ENCODE measurements around the gene FLNA. TPM values are rescaled to one million over a fixed set of nuclear protein-coding genes. Genes with fewer than 3 reads are reported as not detected.

Gene FLNA
- total RNA-seq, 1 donor from 2014 or later: 2,809 TPM

DNA sequence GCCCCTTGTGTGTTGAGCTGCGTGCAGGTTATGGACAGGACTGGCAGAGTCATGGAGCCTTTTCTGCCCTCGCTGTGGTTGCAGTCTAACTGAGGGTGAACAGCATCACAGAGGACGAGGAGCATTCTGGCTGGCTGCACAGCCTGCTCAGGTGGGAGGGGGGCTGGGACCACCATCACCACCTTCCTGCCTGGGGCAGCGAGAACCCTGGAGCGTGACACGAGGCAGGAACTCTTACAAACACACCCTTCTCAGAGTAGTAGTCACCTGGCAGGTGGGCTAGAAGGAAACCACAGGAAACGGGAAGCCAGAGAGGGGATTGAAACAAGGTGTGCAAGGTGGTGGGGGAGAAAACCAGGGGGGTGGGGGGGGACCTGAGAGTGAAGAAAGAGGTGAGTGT is 53.3 kb downstream of the FLNA start:
- TF ChIP-seq, protein P1, sequence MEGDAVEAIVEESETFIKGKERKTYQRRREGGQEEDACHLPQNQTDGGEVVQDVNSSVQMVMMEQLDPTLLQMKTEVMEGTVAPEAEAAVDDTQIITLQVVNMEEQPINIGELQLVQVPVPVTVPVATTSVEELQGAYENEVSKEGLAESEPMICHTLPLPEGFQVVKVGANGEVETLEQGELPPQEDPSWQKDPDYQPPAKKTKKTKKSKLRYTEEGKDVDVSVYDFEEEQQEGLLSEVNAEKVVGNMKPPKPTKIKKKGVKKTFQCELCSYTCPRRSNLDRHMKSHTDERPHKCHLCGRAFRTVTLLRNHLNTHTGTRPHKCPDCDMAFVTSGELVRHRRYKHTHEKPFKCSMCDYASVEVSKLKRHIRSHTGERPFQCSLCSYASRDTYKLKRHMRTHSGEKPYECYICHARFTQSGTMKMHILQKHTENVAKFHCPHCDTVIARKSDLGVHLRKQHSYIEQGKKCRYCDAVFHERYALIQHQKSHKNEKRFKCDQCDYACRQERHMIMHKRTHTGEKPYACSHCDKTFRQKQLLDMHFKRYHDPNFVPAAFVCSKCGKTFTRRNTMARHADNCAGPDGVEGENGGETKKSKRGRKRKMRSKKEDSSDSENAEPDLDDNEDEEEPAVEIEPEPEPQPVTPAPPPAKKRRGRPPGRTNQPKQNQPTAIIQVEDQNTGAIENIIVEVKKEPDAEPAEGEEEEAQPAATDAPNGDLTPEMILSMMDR (IDR thresholded peaks at IDR 0.05; ENCODE audit: insufficient read depth, low read depth, low read length): no peak
- TF ChIP-seq EZH2 (IDR thresholded peaks at IDR 0.05; ENCODE audit: insufficient read depth, low read length): no peak
- no peaks in the 10 kb centered on the region for H3K36me3 Mint-ChIP-seq (ENCODE audit: low read depth, unreplicated experiment)
- peaks cover 26% of the 10 kb centered on the region for H3K27me3 Mint-ChIP-seq (ENCODE audit: low read depth, unreplicated experiment)
- no peaks in the 10 kb centered on the region for H3K4me1 Mint-ChIP-seq (ENCODE audit: low read depth, unreplicated experiment)
- Histone ChIP-seq H2AFZ (ENCODE audit: low read depth, low read length) (no peak overlapping the region), H3K27me3 (ENCODE audit: insufficient read depth, low read length) (peaks cover 19% of the 10 kb centered on the region), H3K9me3 (ENCODE audit: insufficient read depth, low read depth, low read length) (no peaks in the 10 kb centered on the region), H3K4me2 (ENCODE audit: low read length) (no peak overlapping the region), H3K4me3 (ENCODE audit: insufficient read depth, low read depth, low read length) (no peak overlapping the region), H3K27ac (ENCODE audit: low read depth, low read length) (no peak overlapping the region), H3K4me1 (ENCODE audit: insufficient read depth, low read length) (peaks cover 4% of the 10 kb centered on the region), H3K9ac (ENCODE audit: low read length) (no peak overlapping the region), H3K36me3 (ENCODE audit: insufficient read depth, low read length) (no peaks in the 10 kb centered on the region), H4K20me1 (ENCODE audit: insufficient read depth, low read length) (no peaks in the 10 kb centered on the region), H3K79me2 (ENCODE audit: insufficient read depth, low read length) (no peaks in the 10 kb centered on the region)
- DNase-seq (ENCODE audit: low read depth): no peak
- FAIRE-seq: peak; percentile 89
- H3K27ac Mint-ChIP-seq (ENCODE audit: unreplicated experiment): no peak overlapping the region
- H3K9me3 Mint-ChIP-seq (ENCODE audit: unreplicated experiment): no peaks in the 10 kb centered on the region
- H3K4me3 Mint-ChIP-seq (ENCODE audit: unreplicated experiment): no peak overlapping the region

- H3K79me2 ChIP-seq (ENCODE audit: insufficient read depth, low read length): no peaks in the 10 kb centered on the region
- no peak overlapping the region for H3K27ac Mint-ChIP-seq (ENCODE audit: unreplicated experiment)
- no peaks in the 10 kb centered on the region for H3K36me3 Mint-ChIP-seq (ENCODE audit: low read depth, unreplicated experiment)
- H3K27ac ChIP-seq (ENCODE audit: low read depth, low read length): no peak overlapping the region
- no peak overlapping the region for H3K4me2 ChIP-seq (ENCODE audit: low read length)
- DNase-seq (ENCODE audit: low read depth) (no peak), FAIRE-seq (no peak)
- no peaks in the 10 kb centered on the region for H3K9me3 ChIP-seq (ENCODE audit: insufficient read depth, low read depth, low read length)
- H3K4me1 Mint-ChIP-seq (ENCODE audit: low read depth, unreplicated experiment): no peaks in the 10 kb centered on the region
- H3K9me3 Mint-ChIP-seq (ENCODE audit: unreplicated experiment): no peaks in the 10 kb centered on the region
- H3K4me3 Mint-ChIP-seq (ENCODE audit: unreplicated experiment): no peak overlapping the region
- H3K9ac ChIP-seq (ENCODE audit: low read length): no peak overlapping the region
- H3K4me3 ChIP-seq (ENCODE audit: insufficient read depth, low read depth, low read length): no peak overlapping the region
- no peaks in the 10 kb centered on the region for H3K36me3 ChIP-seq (ENCODE audit: insufficient read depth, low read length)
- H3K4me1 ChIP-seq (ENCODE audit: insufficient read depth, low read length): peaks cover 4% of the 10 kb centered on the region
- H2AFZ ChIP-seq (ENCODE audit: low read depth, low read length): no peak overlapping the region
- peaks cover 19% of the 10 kb centered on the region for H3K27me3 ChIP-seq (ENCODE audit: insufficient read depth, low read length)
- peaks cover 23% of the 10 kb centered on the region for H3K27me3 Mint-ChIP-seq (ENCODE audit: low read depth, unreplicated experiment)
- H4K20me1 ChIP-seq (ENCODE audit: insufficient read depth, low read length): no peaks in the 10 kb centered on the region
- TF ChIP-seq EZH2 (IDR thresholded peaks at IDR 0.05; ENCODE audit: insufficient read depth, low read length): no peak
- TF ChIP-seq, protein P1 (IDR thresholded peaks at IDR 0.05; ENCODE audit: insufficient read depth, low read depth, low read length): no peak
Measured at GRCh38 chrX:154320406-154320805, 54.0 kb downstream of the FLNA start.

DNA sequence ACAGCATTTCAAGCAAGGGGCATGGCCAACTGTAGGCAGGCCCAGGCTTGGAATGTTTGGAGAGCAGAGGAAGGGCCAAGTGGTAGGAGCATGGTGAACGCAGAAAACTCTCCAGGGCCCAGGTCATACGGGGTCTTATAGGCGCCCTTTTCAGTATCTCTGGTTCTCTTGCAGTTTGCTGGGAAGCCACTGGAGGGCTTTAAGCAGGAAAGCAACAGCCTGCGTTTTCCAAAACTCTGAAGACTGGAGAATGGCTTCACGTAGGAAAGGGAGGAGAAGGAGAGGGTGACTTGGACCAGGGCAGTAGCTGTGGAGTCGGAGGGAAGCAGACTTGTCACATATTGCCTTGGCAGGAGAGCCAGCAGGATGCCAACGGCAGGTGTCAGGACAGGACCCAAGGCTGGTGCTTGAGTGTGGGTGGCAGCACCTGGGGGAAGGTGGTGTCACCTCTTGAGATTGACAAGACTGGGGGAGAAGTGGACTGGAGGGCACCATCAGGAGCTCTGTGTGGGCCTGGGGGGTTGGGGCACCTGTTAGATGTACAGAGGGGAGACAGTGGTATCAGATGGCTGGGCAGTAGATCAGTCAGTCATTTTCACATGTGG is 56.9 kb downstream of the FLNA start:
- no peaks in the 10 kb centered on the region for H4K20me1 ChIP-seq (ENCODE audit: insufficient read depth, low read length)
- H3K4me3 Mint-ChIP-seq (ENCODE audit: unreplicated experiment): no peak overlapping the region
- peaks cover 19% of the 10 kb centered on the region for H3K27me3 Mint-ChIP-seq (ENCODE audit: low read depth, unreplicated experiment)
- no peaks in the 10 kb centered on the region for H3K9me3 Mint-ChIP-seq (ENCODE audit: unreplicated experiment)
- no peak overlapping the region for H2AFZ ChIP-seq (ENCODE audit: low read depth, low read length)
- DNase-seq (ENCODE audit: low read depth) (no peak), FAIRE-seq (peak; percentile 68)
- H3K4me1 ChIP-seq (ENCODE audit: insufficient read depth, low read length): no peaks in the 10 kb centered on the region
- H3K27me3 ChIP-seq (ENCODE audit: insufficient read depth, low read length): peaks cover 6% of the 10 kb centered on the region
- no peaks in the 10 kb centered on the region for H3K9me3 ChIP-seq (ENCODE audit: insufficient read depth, low read depth, low read length)
- H3K4me2 ChIP-seq (ENCODE audit: low read length): no peak overlapping the region
- no peaks in the 10 kb centered on the region for H3K4me1 Mint-ChIP-seq (ENCODE audit: low read depth, unreplicated experiment)
- no peak overlapping the region for H3K27ac ChIP-seq (ENCODE audit: low read depth, low read length)
- no peaks in the 10 kb centered on the region for H3K79me2 ChIP-seq (ENCODE audit: insufficient read depth, low read length)
- no peak overlapping the region for H3K9ac ChIP-seq (ENCODE audit: low read length)
- no peaks in the 10 kb centered on the region for H3K36me3 ChIP-seq (ENCODE audit: insufficient read depth, low read length)
- no peak overlapping the region for H3K27ac Mint-ChIP-seq (ENCODE audit: unreplicated experiment)
- H3K4me3 ChIP-seq (ENCODE audit: insufficient read depth, low read depth, low read length): no peak overlapping the region
- TF ChIP-seq EZH2 (IDR thresholded peaks at IDR 0.05; ENCODE audit: insufficient read depth, low read length): no peak
- TF ChIP-seq, protein P1 (IDR thresholded peaks at IDR 0.05; ENCODE audit: insufficient read depth, low read depth, low read length): peak; percentile 30
- no peaks in the 10 kb centered on the region for H3K36me3 Mint-ChIP-seq (ENCODE audit: low read depth, unreplicated experiment)

All from astrocyte (in vitro differentiated cells and primary cell).